Measurements from ENCODE around the gene POLR2E. TPM values are rescaled to one million over a fixed set of nuclear protein-coding genes. Genes with fewer than 3 reads are reported as not detected.

The POLR2E gene
- total and polyA plus RNA-seq, 4 donors, result 51.8 to 211 (median 171) TPM

GRCh38 chr19:1085676-1086442 lies 9.3 kb downstream of the POLR2E start:
- peaks cover 3 to 34% (median 10%) of the 10 kb centered on the region in 4 donors for H3K4me1 ChIP-seq (ENCODE audit: control insufficient read depth in 4 of 4, insufficient read depth in 4 of 4, low read length in 3 of 4)
- no peak overlapping the region for H3K4me3 ChIP-seq (ENCODE audit: low read depth in 1 of 3, low read length in 3 of 3)
- H3K9ac ChIP-seq (ENCODE audit: low read depth in 1 of 2, low read length in 2 of 2), result no peak overlapping the region
- H3K27ac ChIP-seq (ENCODE audit: low read depth in 1 of 2, low read length in 2 of 2), result no peak overlapping the region
- no peaks in the 10 kb centered on the region for H3K27me3 ChIP-seq (ENCODE audit: control insufficient read depth in 4 of 4, insufficient read depth in 4 of 4, low read length in 3 of 4)
- no peak for TF ChIP-seq TAF1 (conservative IDR thresholded peaks at IDR 0.05)
- TF ChIP-seq MAX (IDR thresholded peaks at IDR 0.05), result no peak
- no peak for TF ChIP-seq NR2F2 (IDR thresholded peaks at IDR 0.05)
- TF ChIP-seq, protein P1, sequence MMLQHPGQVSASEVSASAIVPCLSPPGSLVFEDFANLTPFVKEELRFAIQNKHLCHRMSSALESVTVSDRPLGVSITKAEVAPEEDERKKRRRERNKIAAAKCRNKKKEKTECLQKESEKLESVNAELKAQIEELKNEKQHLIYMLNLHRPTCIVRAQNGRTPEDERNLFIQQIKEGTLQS (IDR thresholded peaks at IDR 0.05), result no peak
- TF ChIP-seq YY1 (IDR thresholded peaks at IDR 0.05), result no peak
- TF ChIP-seq HNF4A (conservative IDR thresholded peaks at IDR 0.05), result no peak
- no peak for TF ChIP-seq RXRA (IDR thresholded peaks at IDR 0.05)
- TF ChIP-seq, protein P2, sequence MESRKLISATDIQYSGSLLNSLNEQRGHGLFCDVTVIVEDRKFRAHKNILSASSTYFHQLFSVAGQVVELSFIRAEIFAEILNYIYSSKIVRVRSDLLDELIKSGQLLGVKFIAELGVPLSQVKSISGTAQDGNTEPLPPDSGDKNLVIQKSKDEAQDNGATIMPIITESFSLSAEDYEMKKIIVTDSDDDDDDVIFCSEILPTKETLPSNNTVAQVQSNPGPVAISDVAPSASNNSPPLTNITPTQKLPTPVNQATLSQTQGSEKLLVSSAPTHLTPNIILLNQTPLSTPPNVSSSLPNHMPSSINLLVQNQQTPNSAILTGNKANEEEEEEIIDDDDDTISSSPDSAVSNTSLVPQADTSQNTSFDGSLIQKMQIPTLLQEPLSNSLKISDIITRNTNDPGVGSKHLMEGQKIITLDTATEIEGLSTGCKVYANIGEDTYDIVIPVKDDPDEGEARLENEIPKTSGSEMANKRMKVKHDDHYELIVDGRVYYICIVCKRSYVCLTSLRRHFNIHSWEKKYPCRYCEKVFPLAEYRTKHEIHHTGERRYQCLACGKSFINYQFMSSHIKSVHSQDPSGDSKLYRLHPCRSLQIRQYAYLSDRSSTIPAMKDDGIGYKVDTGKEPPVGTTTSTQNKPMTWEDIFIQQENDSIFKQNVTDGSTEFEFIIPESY (IDR thresholded peaks at IDR 0.05), result no peak
- no peak for TF ChIP-seq FOXA2 (IDR thresholded peaks at IDR 0.05)
- no peak for TF ChIP-seq FOXA1 (IDR thresholded peaks at IDR 0.05)
- no peak for TF ChIP-seq JUND (IDR thresholded peaks at IDR 0.05)
- no peak for TF ChIP-seq HNF4G (IDR thresholded peaks at IDR 0.05)
- TF ChIP-seq EGR1 (IDR thresholded peaks at IDR 0.05; ENCODE audit: low read depth in 2 of 2), result no peak
- TF ChIP-seq SP1 (IDR thresholded peaks at IDR 0.05), result no peak
- TF ChIP-seq RAD21 (IDR thresholded peaks at IDR 0.05), result no peak
- H3K9me3 ChIP-seq (ENCODE audit: control insufficient read depth in 4 of 4, low read length in 3 of 4), result no peaks in the 10 kb centered on the region
- H3K36me3 ChIP-seq (ENCODE audit: control insufficient read depth in 4 of 4, insufficient read depth in 3 of 4, low read depth in 1 of 4, low read length in 3 of 4), result peaks cover 6 to 24% (median 15%) of the 10 kb centered on the region in 4 donors
- 84% methylated on average over 38 of the region's 38 CpGs for WGBS
- DNase-seq (ENCODE audit: low spot score), result no peak

- 82% methylated on average over 8 of the region's 8 CpGs for WGBS
- TF ChIP-seq HNF4A (conservative IDR thresholded peaks at IDR 0.05) (no peak), SP1 (IDR thresholded peaks at IDR 0.05) (no peak), CTCF (IDR thresholded peaks at IDR 0.05; ENCODE audit: low read depth, low read length, missing input control) (no peak), FOXA2 (IDR thresholded peaks at IDR 0.05) (no peak), RXRA (IDR thresholded peaks at IDR 0.05) (no peak), TAF1 (conservative IDR thresholded peaks at IDR 0.05) (no peak), MAX (IDR thresholded peaks at IDR 0.05) (no peak), FOXA1 (IDR thresholded peaks at IDR 0.05) (no peak), JUND (IDR thresholded peaks at IDR 0.05) (no peak), RAD21 (IDR thresholded peaks at IDR 0.05) (no peak), YY1 (IDR thresholded peaks at IDR 0.05) (no peak)
- Histone ChIP-seq H3K27me3 (ENCODE audit: control insufficient read depth in 4 of 4, insufficient read depth in 4 of 4, low read length in 3 of 4) (no peaks in the 10 kb centered on the region), H3K36me3 (ENCODE audit: control insufficient read depth in 4 of 4, insufficient read depth in 3 of 4, low read depth in 1 of 4, low read length in 3 of 4) (peaks cover 7 to 20% (median 15%) of the 10 kb centered on the region in 4 donors), H3K9me3 (ENCODE audit: control insufficient read depth in 4 of 4, low read length in 3 of 4) (no peaks in the 10 kb centered on the region), H3K4me3 (ENCODE audit: low read depth in 1 of 3, low read length in 3 of 3) (no peak overlapping the region), H3K9ac (ENCODE audit: low read depth in 1 of 2, low read length in 2 of 2) (no peak overlapping the region), H3K4me1 (ENCODE audit: control insufficient read depth in 4 of 4, insufficient read depth in 4 of 4, low read length in 3 of 4) (peaks cover 3 to 34% (median 10%) of the 10 kb centered on the region in 4 donors), H3K27ac (ENCODE audit: low read depth in 1 of 2, low read length in 2 of 2) (no peak overlapping the region)
- DNase-seq (ENCODE audit: low spot score), result no peak
Measured at GRCh38 chr19:1085053-1085658, 10.0 kb downstream of the POLR2E start.
